ENCODE data around the gene IBTK. TPM values are rescaled to one million over a fixed set of nuclear protein-coding genes. Genes with fewer than 3 reads are reported as not detected.
A peak's percentile ranks its signal among the peaks of the same experiment; 100 is the strongest.

Gene IBTK
- total and polyA plus RNA-seq, 7 donors = 18.9 to 26.2 (median 25.0) TPM

GRCh38 chr6:82275686-82276085 lies 28.1 kb upstream of the IBTK start:
- intact Hi-C loops (cut with DNase I) = no loop called here
- TF ChIP-seq POLR2AphosphoS5 (IDR thresholded peaks at IDR 0.05) (no peak), EP300 (IDR thresholded peaks at IDR 0.05) (no peak), POLR2A (IDR thresholded peaks at IDR 0.05) (no peak)
- TF ChIP-seq, protein P1, sequence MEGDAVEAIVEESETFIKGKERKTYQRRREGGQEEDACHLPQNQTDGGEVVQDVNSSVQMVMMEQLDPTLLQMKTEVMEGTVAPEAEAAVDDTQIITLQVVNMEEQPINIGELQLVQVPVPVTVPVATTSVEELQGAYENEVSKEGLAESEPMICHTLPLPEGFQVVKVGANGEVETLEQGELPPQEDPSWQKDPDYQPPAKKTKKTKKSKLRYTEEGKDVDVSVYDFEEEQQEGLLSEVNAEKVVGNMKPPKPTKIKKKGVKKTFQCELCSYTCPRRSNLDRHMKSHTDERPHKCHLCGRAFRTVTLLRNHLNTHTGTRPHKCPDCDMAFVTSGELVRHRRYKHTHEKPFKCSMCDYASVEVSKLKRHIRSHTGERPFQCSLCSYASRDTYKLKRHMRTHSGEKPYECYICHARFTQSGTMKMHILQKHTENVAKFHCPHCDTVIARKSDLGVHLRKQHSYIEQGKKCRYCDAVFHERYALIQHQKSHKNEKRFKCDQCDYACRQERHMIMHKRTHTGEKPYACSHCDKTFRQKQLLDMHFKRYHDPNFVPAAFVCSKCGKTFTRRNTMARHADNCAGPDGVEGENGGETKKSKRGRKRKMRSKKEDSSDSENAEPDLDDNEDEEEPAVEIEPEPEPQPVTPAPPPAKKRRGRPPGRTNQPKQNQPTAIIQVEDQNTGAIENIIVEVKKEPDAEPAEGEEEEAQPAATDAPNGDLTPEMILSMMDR (IDR thresholded peaks at IDR 0.05) = no peak
- H3K27me3 ChIP-seq = no peaks in the 10 kb centered on the region

DNA sequence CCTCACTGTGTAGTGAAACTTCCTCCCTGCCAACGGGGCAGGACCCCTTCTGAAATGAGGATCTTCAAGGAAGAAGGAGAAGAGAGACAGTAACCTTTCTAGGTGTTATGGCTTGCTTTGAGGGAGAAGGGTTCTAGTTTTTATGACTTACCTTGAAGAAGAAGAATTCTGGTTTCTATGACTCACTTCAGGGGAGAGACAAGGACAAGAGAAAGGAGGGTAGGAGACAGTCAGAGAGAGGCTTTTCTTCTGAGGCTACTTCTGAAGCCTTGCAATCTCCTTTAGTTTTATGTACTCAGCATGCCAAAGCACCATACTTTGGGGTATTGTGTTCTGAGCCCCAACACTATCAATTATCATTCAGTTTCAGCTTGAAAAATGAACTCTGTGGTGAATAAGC lies 25.8 kb upstream of the IBTK start:
- intact Hi-C loops (cut with DNase I) = no loop called here
- no peak for DNase-seq
- Histone ChIP-seq H3K4me3 (no peak overlapping the region), H3K36me3 (no peaks in the 10 kb centered on the region), H3K4me1 (no peaks in the 10 kb centered on the region), H3K27me3 (no peaks in the 10 kb centered on the region), H3K27ac (no peak overlapping the region), H3K9me3 (no peaks in the 10 kb centered on the region)
- 71 to 84% methylated on average over 1 of the region's 1 CpG for WGBS, 2 donors
- TF ChIP-seq EP300 (IDR thresholded peaks at IDR 0.05) = no peak
- TF ChIP-seq, protein P1 (IDR thresholded peaks at IDR 0.05) = no peak
- no peak for TF ChIP-seq POLR2A (IDR thresholded peaks at IDR 0.05)
- no peak for TF ChIP-seq POLR2AphosphoS5 (IDR thresholded peaks at IDR 0.05)

More at GRCh38 chr6:82275686-82276085, 28.1 kb upstream of the IBTK start:
- no peaks in the 10 kb centered on the region for H3K9me3 ChIP-seq
- DNase-seq = no peak
- H3K27ac ChIP-seq = no peak overlapping the region
- no peaks in the 10 kb centered on the region for H3K4me1 ChIP-seq
- no peak overlapping the region for H3K4me3 ChIP-seq
- WGBS, 2 donors = 88 to 89% methylated on average over 5 of the region's 5 CpGs
- H3K36me3 ChIP-seq = no peaks in the 10 kb centered on the region

GRCh38 chr6:82270881-82271635 lies 23.5 kb upstream of the IBTK start:
- no peak overlapping the region for H3K4me3 ChIP-seq
- WGBS, 2 donors = 76% methylated on average over 6 of the region's 6 CpGs
- H3K27ac ChIP-seq = no peak overlapping the region
- no peak for DNase-seq
- no peak for TF ChIP-seq POLR2A (IDR thresholded peaks at IDR 0.05)
- TF ChIP-seq, protein P1 (IDR thresholded peaks at IDR 0.05) = peak in 2 of 4 experiments; percentile 36 to 50
- H3K36me3 ChIP-seq = no peaks in the 10 kb centered on the region
- no peaks in the 10 kb centered on the region for H3K9me3 ChIP-seq
- no peaks in the 10 kb centered on the region for H3K27me3 ChIP-seq
- intact Hi-C loops (cut with DNase I) = loop anchor here (2.0 kb wide), 1 partner anchor 784 kb away; no protein-coding TSS in a partner anchor
- no peaks in the 10 kb centered on the region for H3K4me1 ChIP-seq

DNA sequence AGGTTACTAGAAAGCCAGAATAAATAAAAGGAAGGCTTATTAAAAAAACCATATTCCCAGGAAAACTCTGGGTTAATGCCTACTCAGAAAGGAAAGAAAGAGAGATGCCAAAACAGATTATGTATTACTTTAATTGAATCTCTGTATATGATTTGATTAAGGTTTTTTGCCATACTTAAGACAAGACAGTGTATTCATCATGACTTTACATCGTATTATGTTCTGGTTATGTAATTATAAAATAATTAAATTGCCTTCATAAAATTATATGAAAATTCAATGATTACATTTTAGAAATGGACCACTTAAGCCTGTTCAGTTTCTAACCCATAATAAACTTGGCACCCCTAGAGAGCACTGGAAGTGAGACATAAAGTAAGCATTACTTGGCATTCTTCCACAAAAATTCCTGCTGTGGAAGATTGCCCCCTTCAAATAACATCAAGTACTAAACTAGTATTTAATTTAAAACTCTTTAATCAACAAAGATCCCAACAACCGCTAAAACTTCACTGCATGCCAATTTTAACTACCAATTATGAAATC lies 20.8 kb upstream of the IBTK start:
- Histone ChIP-seq H3K4me1 (no peaks in the 10 kb centered on the region), H3K36me3 (no peaks in the 10 kb centered on the region), H3K4me3 (no peak overlapping the region), H3K9me3 (no peaks in the 10 kb centered on the region), H3K27me3 (no peaks in the 10 kb centered on the region), H3K27ac (no peak overlapping the region)
- no peak for DNase-seq
- TF ChIP-seq POLR2A (IDR thresholded peaks at IDR 0.05) (no peak), POLR2AphosphoS5 (IDR thresholded peaks at IDR 0.05) (no peak), EP300 (IDR thresholded peaks at IDR 0.05) (no peak)
- TF ChIP-seq, protein P1 (IDR thresholded peaks at IDR 0.05) = no peak
- intact Hi-C loops (cut with DNase I) = no loop called here
- WGBS, 2 donors = 38 to 69% methylated on average over 2 of the region's 2 CpGs

Data from sigmoid colon (tissue), 7 donors.